B cell (primary cell): ENCODE results near the gene ADCY2.

Experiments
- CTCF ChIP-seq: fragments of 200-600 bp; IDR thresholded peaks from one replicate; pipeline ENCODE4 v1.8.0; 2022; ENCODE audit warnings: antibody characterized with exemption, mild to moderate bottlenecking
- EZH2 ChIP-seq: IDR thresholded peaks from 2 replicates; pipeline ENCODE4 v1.6.1; 2012; ENCODE audit warnings: borderline replicate concordance, low read depth, mild to moderate bottlenecking, moderate library complexity, low read length; ENCODE audit not compliant: insufficient read depth, poor library complexity, severe bottlenecking

GRCh38 chr5:7822449-7822848 is 426.5 kb downstream of the ADCY2 start:
- TF ChIP-seq EZH2 (no peak), CTCF (no peak)
